HEK293T (cell line): ENCODE measurements around the gene CAMK1D.

Experiments used
- CTCF ChIA-PET: fragments of 350-600 bp; formaldehyde crosslinking; extraction: SDS; loops from one replicate; lab custom pipeline; 2021; ENCODE audit warnings: antibody characterized with exemption, inconsistent platforms; lab: Yijun Ruan, JAX
- POLR2A ChIA-PET: fragments of 350-600 bp; formaldehyde crosslinking; extraction: SDS; loops from one replicate; lab custom pipeline; 2020; ENCODE audit warnings: antibody characterized with exemption, inconsistent platforms; lab: Yijun Ruan, JAX
- DNase-seq: peaks from one replicate; pipeline ENCODE4 v3.0.0; 2012; ENCODE audit warnings: mixed read lengths; ENCODE audit errors: extremely low spot score
- ARNT ChIP-seq: fragments of 450-650 bp; IDR thresholded peaks from 2 replicates; pipeline ENCODE4 v1.6.1; 2017; ENCODE audit warnings: mild to moderate bottlenecking
- BHLHE40 ChIP-seq: fragments of 450-650 bp; IDR thresholded peaks from 2 replicates; pipeline ENCODE4 v1.6.1; 2016; ENCODE audit warnings: mild to moderate bottlenecking, moderate library complexity, borderline replicate concordance
- CTBP1 ChIP-seq: fragments of 450-650 bp; IDR thresholded peaks from 2 replicates; pipeline ENCODE4 v1.6.1; 2016; ENCODE audit warnings: borderline replicate concordance
- ELF4 ChIP-seq: fragments of 450-650 bp; IDR thresholded peaks from 2 replicates; pipeline ENCODE4 v1.6.1; 2017; ENCODE audit warnings: antibody characterized with exemption
- FOXA1 ChIP-seq: fragments of 450-650 bp; IDR thresholded peaks from 2 replicates; pipeline ENCODE4 v1.6.1; 2016; ENCODE audit warnings: mild to moderate bottlenecking
- FOXK2 ChIP-seq: fragments of 450-650 bp; IDR thresholded peaks from 2 replicates; pipeline ENCODE4 v1.6.1; 2016; ENCODE audit warnings: mild to moderate bottlenecking
- FOXM1 ChIP-seq: fragments of 450-650 bp; IDR thresholded peaks from 2 replicates; pipeline ENCODE4 v1.6.1; 2017; ENCODE audit warnings: mild to moderate bottlenecking, borderline replicate concordance
- HDGF ChIP-seq: fragments of 450-650 bp; IDR thresholded peaks from 2 replicates; pipeline ENCODE4 v1.6.1; 2017; ENCODE audit warnings: antibody characterized with exemption, borderline replicate concordance
- L3MBTL2 ChIP-seq: fragments of 450-650 bp; conservative IDR thresholded peaks from 2 replicates; pipeline ENCODE4 v1.6.1; 2016; ENCODE audit warnings: mild to moderate bottlenecking
- LEF1 ChIP-seq: fragments of 450-650 bp; IDR thresholded peaks from 2 replicates; pipeline ENCODE4 v1.6.1; 2017; ENCODE audit warnings: mild to moderate bottlenecking, borderline replicate concordance
- NFRKB ChIP-seq: fragments of 450-650 bp; IDR thresholded peaks from 2 replicates; pipeline ENCODE4 v1.6.1; 2016; ENCODE audit warnings: mild to moderate bottlenecking, moderate library complexity
- PKNOX1 ChIP-seq: fragments of 450-650 bp; IDR thresholded peaks from 2 replicates; pipeline ENCODE4 v1.6.1; 2016
- SP1 ChIP-seq: fragments of 450-650 bp; IDR thresholded peaks from 2 replicates; pipeline ENCODE4 v1.6.1; 2017
- SUZ12 ChIP-seq: fragments of 450-650 bp; IDR thresholded peaks from 2 replicates; pipeline ENCODE4 v1.6.1; 2016; ENCODE audit warnings: mild to moderate bottlenecking
- TARDBP ChIP-seq: fragments of 450-650 bp; IDR thresholded peaks from 2 replicates; pipeline ENCODE4 v1.6.1; 2016

The CAMK1D gene

GRCh38 chr10:12377658-12378290, 28.4 kb downstream of the CAMK1D start:
- TF ChIP-seq L3MBTL2 (no peak), FOXA1 (no peak), SP1 (no peak), ELF4 (no peak)
- POLR2A ChIA-PET: no interaction called here
- CTCF ChIA-PET: interaction anchor here (0.6 to 0.8 kb wide), 2 partner anchors 19 to 278 kb away, joined by 3 to 6 read pairs; no protein-coding TSS in a partner anchor
- DNase-seq: no peak

- DNase-seq: no peak
- no peak for TF ChIP-seq ARNT
- no peak for TF ChIP-seq FOXK2
- no peak for TF ChIP-seq LEF1
- TF ChIP-seq ELF4: no peak
- TF ChIP-seq FOXM1: no peak
- CTCF ChIA-PET: interaction anchor here (0.7 to 1.0 kb wide), 2 partner anchors 19 to 276 kb away, joined by 3 to 5 read pairs; no protein-coding TSS in a partner anchor
- POLR2A ChIA-PET: no interaction called here
Measured at GRCh38 chr10:12380999-12381398, 31.7 kb downstream of the CAMK1D start.

- POLR2A ChIA-PET: no interaction called here
- no peak for DNase-seq
- CTCF ChIA-PET: interaction anchor here (0.7 kb wide), 1 partner anchor 19 kb away, joined by 5 read pairs; no protein-coding TSS in a partner anchor
- no peak for TF ChIP-seq FOXA1
- TF ChIP-seq LEF1: no peak
- TF ChIP-seq CTBP1: no peak
- no peak for TF ChIP-seq BHLHE40
Measured at GRCh38 chr10:12381536-12382156, 32.3 kb downstream of the CAMK1D start.

- ChIA-PET CTCF (no interaction called here), POLR2A (no interaction called here)
- no peak for DNase-seq
- no peak for TF ChIP-seq SUZ12
- no peak for TF ChIP-seq PKNOX1
Measured at GRCh38 chr10:12382157-12382548, 32.8 kb downstream of the CAMK1D start.

- no peak for DNase-seq
- TF ChIP-seq FOXA1 (no peak), NFRKB (no peak)
- ChIA-PET POLR2A (no interaction called here), CTCF (no interaction called here)
Measured at GRCh38 chr10:12382956-12383531, 33.7 kb downstream of the CAMK1D start.

- CTCF ChIA-PET: no interaction called here
- POLR2A ChIA-PET: no interaction called here
- DNase-seq: no peak
- TF ChIP-seq FOXA1 (no peak), FOXK2 (no peak)
Measured at GRCh38 chr10:12384906-12385305, 35.6 kb downstream of the CAMK1D start.

GRCh38 chr10:12387561-12388210, 38.3 kb downstream of the CAMK1D start:
- CTCF ChIA-PET: no interaction called here
- TF ChIP-seq SP1: no peak
- no peak for TF ChIP-seq HDGF
- no peak for TF ChIP-seq CTBP1
- no peak for TF ChIP-seq TARDBP
- TF ChIP-seq FOXK2: no peak
- no peak for TF ChIP-seq FOXM1
- TF ChIP-seq NFRKB: no peak
- TF ChIP-seq PKNOX1: no peak
- no peak for TF ChIP-seq ARNT
- no peak for TF ChIP-seq SUZ12
- no peak for TF ChIP-seq BHLHE40
- TF ChIP-seq LEF1: no peak
- TF ChIP-seq L3MBTL2: no peak
- POLR2A ChIA-PET: no interaction called here
- no peak for DNase-seq

GRCh38 chr10:12388671-12389070, 39.3 kb downstream of the CAMK1D start:
- TF ChIP-seq FOXA1: no peak
- ChIA-PET POLR2A (no interaction called here), CTCF (no interaction called here)
- no peak for DNase-seq
